Adrenal gland (tissue), 12 donors: Measurements from ENCODE around the gene TLE6. TPM values are rescaled to one million over a fixed set of nuclear protein-coding genes. Genes with fewer than 3 reads are reported as not detected.
A peak's percentile ranks its signal among the peaks of the same experiment; 100 is the strongest.

Source experiments
- DNase-seq, 7 donors: peaks; one replicate each; pipeline ENCODE4 v3.0.0-alpha.2; 2019 to 2020
- H3K27ac ChIP-seq, 5 donors: fragments of 200-600 bp; sonication (generic) in 4 of 5; 1 replicate in 3 of 5; 2 replicates in 2 of 5; pipeline versions ENCODE4 v1.5.1 to v1.8.0; 2016 to 2020; ENCODE audit warnings: mild to moderate bottlenecking in 1 of 5
- H3K27me3 ChIP-seq: fragments of 200-600 bp; 2 replicates; pipeline ENCODE4 v1.8.0; 2021
- H3K36me3 ChIP-seq, 2 donors: fragments of 200-600 bp; replicated peaks in 1 of 2; 1 replicate in 1 of 2; 2 replicates in 1 of 2; pipeline versions ENCODE4 v1.5.1 to v1.8.0; 2018 to 2022
- H3K4me1 ChIP-seq, 2 donors: fragments of 200-600 bp; replicated peaks in 1 of 2; 1 replicate in 1 of 2; 2 replicates in 1 of 2; pipeline versions ENCODE4 v1.5.1 to v1.8.0; 2018 to 2021
- H3K4me3 ChIP-seq, 4 donors: fragments of 200-600 bp; sonication (generic) in 3 of 4; one replicate each; pipeline ENCODE4 v1.5.1; 2016 to 2018
- H3K9me3 ChIP-seq, 3 donors: fragments of 200-600 bp; sonication (generic) in 1 of 3; replicated peaks in 1 of 3; 1 replicate in 2 of 3; 2 replicates in 1 of 3; pipeline versions ENCODE4 v1.5.1 to v1.8.0; 2016 to 2021
- POLR2A ChIP-seq, 2 donors: fragments of 450-650 bp; IDR thresholded peaks; one replicate each; pipeline ENCODE4 v1.6.1; 2017; ENCODE audit warnings: antibody characterized with exemption in 2 of 2, mild to moderate bottlenecking in 2 of 2, moderate library complexity in 1 of 2
- WGBS, 4 donors: extraction: QIAGEN DNeasy Blood & Tissue Kit in 2 of 4; methylation state at CpG; one replicate each; pipeline versions ENCODE4 v1.1.5 to v1.1.7; 2013 to 2017; 5-methylcytosine and 5-hydroxymethylcytosine counted together
- intact Hi-C, 2 donors: fragments of 100-400 bp; cut with DNase I; formaldehyde crosslinking; loops; one replicate each; pipeline versions ENCODE4 v1.14.1 to v1.15.0; 2022 to 2023
- polyA plus RNA-seq, 3 donors: library from polyadenylated mRNA; stranded (reverse); fragments of 200-250 nt in 2 of 3; fragments of 350-450 nt in 1 of 3; fragmentation: Illumina TruSeq in 1 of 3; extraction: RNeasy Lipid Tissue Mini Kit (QIAGEN cat#74804) in 1 of 3; gene quantifications; one replicate each; pipeline ENCODE4 v1.2.3, GENCODE V29; 2013 to 2014
- total RNA-seq, 9 donors: library from RNA; depleted of rRNA in 4 of 9; stranded (reverse); fragments of >200 nt in 4 of 9; fragments of 120-200 nt in 1 of 9; fragmentation: NEBNext Ultra II Directional in 1 of 9; extraction: Animal tissue kit (Norgen Biotek cat#: 25700) in 1 of 9; gene quantifications; one replicate each; pipeline versions ENCODE4 v1.1.0 to v1.2.4, GENCODE V29; 2013 to 2023
- TF ChIP-seq, protein P1 (sequence below), 6 experiments: fragments of 450-650 bp in 4 of 6; fragments of 200-600 bp in 2 of 6; sonication (generic) in 1 of 6; IDR thresholded peaks; 1 replicate in 5 of 6; 2 replicates in 1 of 6; pipeline versions ENCODE4 v1.5.1 to v1.8.0; 2016 to 2021; ENCODE audit warnings: antibody characterized with exemption in 6 of 6, mild to moderate bottlenecking in 2 of 6, moderate library complexity in 1 of 6
- donor health status: healthy with polysubstance abuse.
- donor health status: Bipolar disorder and iron deficiency.
- donor health status: DM: yes; HTN: yes; CAD: no.
- donor health status: DM: no; HTN: no; CAD: no.
- donor health status: DM: no; HTN: no; CAD: no.
- donor health status: DM: yes; HTN: yes; CAD: no.

TLE6 gene
- total and polyA plus RNA-seq, 12 donors = 0.48 to 13.9 (median 2.0) TPM

DNA sequence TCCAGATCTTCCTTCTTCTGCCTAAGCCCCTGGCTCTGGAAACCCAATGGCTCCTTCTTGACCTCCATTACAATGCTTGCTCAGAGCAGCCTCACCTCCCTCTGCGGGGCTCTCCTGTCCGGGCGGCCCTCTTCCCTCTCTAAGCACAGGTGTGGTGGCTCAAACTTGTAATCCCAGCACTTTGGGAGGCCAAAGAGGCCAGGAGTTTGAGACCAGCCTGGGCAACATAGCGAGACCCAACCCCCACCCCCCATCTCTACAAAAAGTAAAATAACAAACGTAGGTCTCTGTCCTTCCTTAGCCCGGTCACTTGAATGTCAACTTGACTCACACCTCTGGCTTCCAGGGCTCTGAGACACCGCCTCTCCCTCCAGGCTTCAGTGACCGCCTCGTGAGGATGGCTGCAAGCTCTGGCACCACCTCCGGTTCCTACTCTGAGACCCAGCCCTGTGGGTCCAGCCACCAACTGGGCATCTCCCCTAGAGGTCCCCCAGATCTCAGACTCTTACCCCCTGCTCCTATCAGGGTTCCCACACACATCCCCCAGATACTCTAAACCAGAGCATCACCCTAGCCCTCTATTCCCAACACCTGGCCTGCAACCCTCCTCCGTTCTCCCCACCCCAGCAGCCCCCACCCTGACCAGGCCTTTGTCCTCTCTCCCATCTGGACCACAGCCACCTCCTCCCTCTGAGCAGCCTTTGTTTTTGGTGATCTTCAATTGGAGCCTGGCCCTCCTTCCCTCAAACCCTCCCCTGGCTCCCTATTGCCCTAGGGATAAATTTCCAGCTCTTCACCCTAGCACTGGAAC lies 56.4 kb downstream of the TLE6 start:
- peak in 1 of 7 donors; percentile 41 for DNase-seq

DNA sequence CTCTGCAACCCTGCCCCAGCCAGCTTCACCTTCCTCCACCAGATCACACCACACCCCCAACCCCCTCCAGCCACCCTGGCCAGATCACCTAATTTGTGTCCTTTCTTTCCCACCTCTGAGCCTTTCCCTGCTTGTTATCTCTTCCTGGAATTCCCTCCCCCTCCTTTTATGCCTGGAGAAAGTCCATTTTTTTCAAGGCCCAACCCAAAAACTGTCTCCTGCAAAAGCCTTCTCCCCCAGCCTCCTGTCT lies 57.0 kb downstream of the TLE6 start:
- Histone ChIP-seq H3K27me3 (no peaks in the 10 kb centered on the region), H3K27ac (peak overlapping the region in 4 of 5 donors; percentile 52 to 95 (median 75)), H3K4me3 (no peak overlapping the region), H3K36me3 (no peaks in the 10 kb centered on the region), H3K9me3 (no peaks in the 10 kb centered on the region), H3K4me1 (peaks cover 29 to 30% of the 10 kb centered on the region in 2 donors)
- DNase-seq = no peak
- intact Hi-C loops = loop anchor here in 1 of 2 donors (10.0 kb wide), 1 partner anchor 60 kb away; the partner anchor contains the start of gene TLE6
- TF ChIP-seq POLR2A (IDR thresholded peaks at IDR 0.05) = no peak
- TF ChIP-seq, protein P1, sequence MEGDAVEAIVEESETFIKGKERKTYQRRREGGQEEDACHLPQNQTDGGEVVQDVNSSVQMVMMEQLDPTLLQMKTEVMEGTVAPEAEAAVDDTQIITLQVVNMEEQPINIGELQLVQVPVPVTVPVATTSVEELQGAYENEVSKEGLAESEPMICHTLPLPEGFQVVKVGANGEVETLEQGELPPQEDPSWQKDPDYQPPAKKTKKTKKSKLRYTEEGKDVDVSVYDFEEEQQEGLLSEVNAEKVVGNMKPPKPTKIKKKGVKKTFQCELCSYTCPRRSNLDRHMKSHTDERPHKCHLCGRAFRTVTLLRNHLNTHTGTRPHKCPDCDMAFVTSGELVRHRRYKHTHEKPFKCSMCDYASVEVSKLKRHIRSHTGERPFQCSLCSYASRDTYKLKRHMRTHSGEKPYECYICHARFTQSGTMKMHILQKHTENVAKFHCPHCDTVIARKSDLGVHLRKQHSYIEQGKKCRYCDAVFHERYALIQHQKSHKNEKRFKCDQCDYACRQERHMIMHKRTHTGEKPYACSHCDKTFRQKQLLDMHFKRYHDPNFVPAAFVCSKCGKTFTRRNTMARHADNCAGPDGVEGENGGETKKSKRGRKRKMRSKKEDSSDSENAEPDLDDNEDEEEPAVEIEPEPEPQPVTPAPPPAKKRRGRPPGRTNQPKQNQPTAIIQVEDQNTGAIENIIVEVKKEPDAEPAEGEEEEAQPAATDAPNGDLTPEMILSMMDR (IDR thresholded peaks at IDR 0.05) = no peak

More for the DNA sequence above, 56.4 kb downstream of the TLE6 start:
- no peaks in the 10 kb centered on the region for H3K27me3 ChIP-seq
- H3K4me1 ChIP-seq = peaks cover 29 to 30% of the 10 kb centered on the region in 2 donors
- peak overlapping the region in 2 of 5 donors; percentile 36 to 95 for H3K27ac ChIP-seq
- no peaks in the 10 kb centered on the region for H3K9me3 ChIP-seq
- TF ChIP-seq POLR2A (IDR thresholded peaks at IDR 0.05) = no peak
- TF ChIP-seq, protein P1 (IDR thresholded peaks at IDR 0.05) = no peak
- H3K4me3 ChIP-seq = no peak overlapping the region
- intact Hi-C loops = loop anchor here in 1 of 2 donors (10.0 kb wide), 1 partner anchor 59 kb away; the partner anchor contains the start of gene TLE6
- H3K36me3 ChIP-seq = no peaks in the 10 kb centered on the region
- WGBS, 4 donors = 57 to 77% (median 62%) methylated on average over 7 to 11 of the region's 11 CpGs

DNA sequence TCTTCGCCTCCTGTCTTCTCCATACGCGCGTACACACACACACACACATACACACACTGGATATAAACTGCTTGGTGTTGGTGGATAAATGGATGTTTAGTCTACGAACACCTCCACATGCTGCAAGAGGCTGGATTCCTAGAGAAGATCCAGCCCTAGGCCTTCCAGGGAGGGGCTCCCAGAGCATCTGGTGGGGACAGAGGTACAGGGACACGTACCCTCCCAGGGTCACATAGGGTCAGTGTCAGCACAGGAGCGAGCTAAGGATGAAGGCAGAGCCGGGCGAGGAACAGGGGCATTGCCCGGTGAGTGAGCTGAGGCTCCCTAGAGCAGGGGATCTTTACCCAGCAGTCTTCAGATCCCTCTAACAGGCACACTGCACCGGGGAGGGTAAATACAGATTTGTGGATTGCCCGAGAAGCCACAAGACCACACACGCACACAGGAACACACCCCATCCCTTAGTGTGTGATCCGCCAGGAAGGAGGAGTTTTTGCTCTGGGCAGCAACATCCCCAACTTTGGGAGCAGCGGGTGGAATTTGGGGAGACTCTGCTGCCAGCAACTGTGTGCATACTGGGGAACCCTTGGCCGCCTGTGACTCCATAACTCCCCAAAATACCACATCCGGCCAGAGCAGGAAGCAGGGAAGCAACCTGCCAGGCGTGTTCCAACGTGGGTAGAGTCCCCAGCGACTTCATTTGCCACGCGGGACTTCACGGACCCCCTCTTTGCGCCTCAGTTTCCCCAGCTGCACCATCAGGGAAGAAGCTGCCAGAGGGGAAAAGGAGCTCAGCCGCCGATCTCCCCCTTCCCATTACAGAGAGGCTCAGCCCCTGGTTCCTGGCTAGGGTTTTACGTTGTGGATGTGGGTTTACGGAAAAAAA lies 57.5 kb downstream of the TLE6 start:
- peak in 6 of 7 donors; percentile 44 to 77 (median 56) for DNase-seq
- Histone ChIP-seq H3K9me3 (no peaks in the 10 kb centered on the region), H3K4me1 (peaks cover 26 to 29% of the 10 kb centered on the region in 2 donors), H3K36me3 (no peaks in the 10 kb centered on the region), H3K27me3 (no peaks in the 10 kb centered on the region), H3K4me3 (peak overlapping the region in 3 of 4 donors; percentile 22 to 59 (median 47)), H3K27ac (peak overlapping the region in 4 of 5 donors; percentile 52 to 95 (median 75))
- TF ChIP-seq POLR2A (IDR thresholded peaks at IDR 0.05) = peak in 1 of 2 donors; percentile 3
- TF ChIP-seq, protein P1 (IDR thresholded peaks at IDR 0.05) = no peak
- 6 to 9% (median 8%) methylated on average over 16 to 28 of the region's 28 CpGs for WGBS, 4 donors
- intact Hi-C loops = loop anchor here in 1 of 2 donors (10.0 kb wide), 1 partner anchor 60 kb away; the partner anchor contains the start of gene TLE6
